ENCODE measurements around the gene PLEKHN1.

The PLEKHN1 gene

GRCh38 chr1:921011-921837, 45.1 kb upstream of the PLEKHN1 start (continued):
- TF ChIP-seq ZNF518A (tag by site-specific recombination; conservative IDR thresholded peaks at IDR 0.05; ENCODE audit: low read depth) (no peak), REST (tag by site-specific recombination; IDR thresholded peaks at IDR 0.05) (peak; percentile 47; the same call in 1 of the 2 replicates), WT1 (tag by site-specific recombination; IDR thresholded peaks at IDR 0.05) (peak; percentile 88), GLI4 (tag by site-specific recombination; IDR thresholded peaks at IDR 0.05) (peak; percentile 61), ZNF48 (tag by site-specific recombination; IDR thresholded peaks at IDR 0.05) (no peak), ZNF555 (tag by site-specific recombination; conservative IDR thresholded peaks at IDR 0.05) (no peak), REPIN1 (tag by site-specific recombination; IDR thresholded peaks at IDR 0.05; ENCODE audit: low read depth) (no peak), ZNF341 (tag by site-specific recombination; IDR thresholded peaks at IDR 0.05; ENCODE audit: low read depth) (peak; percentile 89), ZNF560 (tag by site-specific recombination; IDR thresholded peaks at IDR 0.05; ENCODE audit: borderline replicate concordance) (no peak), ZBTB49 (tag by site-specific recombination; IDR thresholded peaks at IDR 0.05; ENCODE audit: low read depth) (no peak), ZSCAN5A (tag by site-specific recombination; IDR thresholded peaks at IDR 0.05) (no peak), ZNF10 (tag by site-specific recombination; IDR thresholded peaks at IDR 0.05) (no peak), ZNF292 (tag by site-specific recombination; IDR thresholded peaks at IDR 0.05; ENCODE audit: borderline replicate concordance, low read depth) (no peak), ZNF548 (tag by site-specific recombination; IDR thresholded peaks at IDR 0.05) (no peak), ZNF626 (tag by site-specific recombination; IDR thresholded peaks at IDR 0.05) (no peak), YY1 (tag by site-specific recombination; IDR thresholded peaks at IDR 0.05) (peak; percentile 60; the same call in 1 of the 2 replicates), ZNF311 (tag by site-specific recombination; IDR thresholded peaks at IDR 0.05; ENCODE audit: borderline replicate concordance) (no peak), MZF1 (tag by site-specific recombination; IDR thresholded peaks at IDR 0.05; ENCODE audit: borderline replicate concordance) (peak; percentile 30; the same call in 1 of the 2 replicates), ZBTB10 (tag by site-specific recombination; IDR thresholded peaks at IDR 0.05) (peak; percentile 67; the same call in 1 of the 2 replicates), ZFP69B (tag by site-specific recombination; IDR thresholded peaks at IDR 0.05) (peak; percentile 91), ZNF449 (tag by site-specific recombination; IDR thresholded peaks at IDR 0.05) (peak; percentile 70)

All from HEK293 (cell line).